KMS-11 (cell line): ENCODE measurements around the gene MARCHF5.

Experiments used
- H2AFZ ChIP-seq: fragments of 200-600 bp; sonication (generic); 2 replicates; pipeline ENCODE4 v1.6.1; 2016; ENCODE audit warnings: antibody characterized with exemption, mixed run types, low read depth
- H3K27ac ChIP-seq: fragments of 200-600 bp; sonication (generic); 2 replicates; pipeline ENCODE4 v1.6.1; 2016; ENCODE audit warnings: mild to moderate bottlenecking, mixed run types
- H3K27me3 ChIP-seq: fragments of 200-600 bp; sonication (generic); 2 replicates; pipeline ENCODE4 v1.6.1; 2017; ENCODE audit warnings: mild to moderate bottlenecking, low read depth, mixed run types, moderate library complexity; ENCODE audit not compliant: insufficient read depth
- H3K36me3 ChIP-seq: fragments of 200-600 bp; sonication (generic); 2 replicates; pipeline ENCODE4 v1.6.1; 2017; ENCODE audit warnings: mild to moderate bottlenecking, mixed run types; ENCODE audit not compliant: insufficient read depth
- H3K4me1 ChIP-seq: fragments of 200-600 bp; sonication (generic); 2 replicates; pipeline ENCODE4 v1.6.1; 2016; ENCODE audit warnings: mild to moderate bottlenecking, low read depth, mixed run types; ENCODE audit not compliant: poor library complexity, severe bottlenecking
- H3K4me2 ChIP-seq: fragments of 200-600 bp; sonication (generic); 2 replicates; pipeline ENCODE4 v1.7.0; 2016; ENCODE audit warnings: mild to moderate bottlenecking, mixed run types
- H3K4me3 ChIP-seq: fragments of 200-600 bp; sonication (generic); IDR thresholded peaks from 2 replicates; pipeline ENCODE4 v1.6.1; 2017; ENCODE audit warnings: low read depth, low read length, mixed read lengths; ENCODE audit not compliant: insufficient read depth
- H3K79me2 ChIP-seq: fragments of 200-600 bp; sonication (generic); 2 replicates; pipeline ENCODE4 v1.6.1; 2016; ENCODE audit warnings: low read depth, mixed run types; ENCODE audit not compliant: insufficient read depth
- H3K9ac ChIP-seq: fragments of 200-600 bp; sonication (generic); 2 replicates; pipeline ENCODE4 v1.6.1; 2016; ENCODE audit warnings: mild to moderate bottlenecking, mixed run types
- H4K20me1 ChIP-seq: fragments of 200-600 bp; sonication (generic); 2 replicates; pipeline ENCODE4 v1.6.1; 2016; ENCODE audit warnings: mild to moderate bottlenecking, mixed run types; ENCODE audit not compliant: insufficient read depth
- CTCF ChIP-seq: fragments of 200-600 bp; sonication (generic); conservative IDR thresholded peaks from 2 replicates; pipeline ENCODE4 v1.6.1; 2017; ENCODE audit warnings: low read depth, mild to moderate bottlenecking, antibody characterized with exemption, low read length, moderate library complexity, mixed read lengths

Gene MARCHF5

GRCh38 chr10:92244796-92245195 is 46.2 kb upstream of the MARCHF5 start:
- Histone ChIP-seq H3K9ac (no peak overlapping the region), H4K20me1 (no peaks in the 10 kb centered on the region; the same call in 1 of the 2 replicates), H3K27me3 (no peaks in the 10 kb centered on the region), H2AFZ (no peak overlapping the region), H3K4me3 (no peak overlapping the region), H3K27ac (no peak overlapping the region), H3K4me1 (peaks cover 23% of the 10 kb centered on the region), H3K4me2 (no peak overlapping the region), H3K36me3 (no peaks in the 10 kb centered on the region), H3K79me2 (no peaks in the 10 kb centered on the region)
- no peak for TF ChIP-seq CTCF

DNA sequence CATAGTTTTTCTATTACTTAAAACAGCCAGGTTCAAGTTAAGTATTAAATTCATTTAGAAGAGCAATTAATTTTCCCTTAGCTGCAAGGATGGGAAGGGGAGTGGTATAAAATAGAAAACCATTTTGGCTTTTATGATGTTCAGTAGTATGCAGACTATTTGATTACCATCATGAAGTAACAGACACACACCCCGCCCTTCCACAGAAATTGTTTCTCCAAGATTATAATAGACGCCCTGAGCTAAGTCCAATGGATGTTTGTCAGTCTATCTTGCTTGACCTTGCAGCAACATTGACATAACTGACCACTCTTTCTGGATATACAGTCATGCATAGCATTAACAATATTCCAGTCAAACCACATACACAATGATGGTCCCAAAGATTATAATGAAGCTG is 42.4 kb upstream of the MARCHF5 start:
- H3K4me3 ChIP-seq: no peak overlapping the region
- H3K4me1 ChIP-seq: no peaks in the 10 kb centered on the region
- no peak overlapping the region for H3K9ac ChIP-seq
- no peaks in the 10 kb centered on the region for H3K27me3 ChIP-seq
- H3K79me2 ChIP-seq: no peaks in the 10 kb centered on the region
- H3K27ac ChIP-seq: no peak overlapping the region
- no peaks in the 10 kb centered on the region for H3K36me3 ChIP-seq
- no peak overlapping the region for H3K4me2 ChIP-seq
- no peak for TF ChIP-seq CTCF
- H2AFZ ChIP-seq: no peak overlapping the region
- H4K20me1 ChIP-seq: no peaks in the 10 kb centered on the region

GRCh38 chr10:92263396-92263795 is 27.6 kb upstream of the MARCHF5 start:
- no peak overlapping the region for H3K9ac ChIP-seq
- H3K4me2 ChIP-seq: no peak overlapping the region
- H2AFZ ChIP-seq: no peak overlapping the region
- no peaks in the 10 kb centered on the region for H3K36me3 ChIP-seq
- no peaks in the 10 kb centered on the region for H3K27me3 ChIP-seq
- no peak overlapping the region for H3K27ac ChIP-seq
- no peak for TF ChIP-seq CTCF
- H4K20me1 ChIP-seq: no peaks in the 10 kb centered on the region
- no peak overlapping the region for H3K4me3 ChIP-seq
- H3K4me1 ChIP-seq: peaks cover 32% of the 10 kb centered on the region
- no peaks in the 10 kb centered on the region for H3K79me2 ChIP-seq

GRCh38 chr10:92264249-92264648 is 26.7 kb upstream of the MARCHF5 start:
- H4K20me1 ChIP-seq: no peaks in the 10 kb centered on the region

More at GRCh38 chr10:92264249-92264648, 26.7 kb upstream of the MARCHF5 start:
- Histone ChIP-seq H3K27ac (no peak overlapping the region), H3K9ac (no peak overlapping the region), H3K79me2 (no peaks in the 10 kb centered on the region), H3K4me2 (no peak overlapping the region), H2AFZ (no peak overlapping the region), H3K4me3 (no peak overlapping the region), H3K4me1 (peaks cover 41% of the 10 kb centered on the region), H3K36me3 (no peaks in the 10 kb centered on the region), H3K27me3 (no peaks in the 10 kb centered on the region)
- TF ChIP-seq CTCF: no peak
